Measurements from ENCODE around the gene SH3PXD2B.
A peak's percentile ranks its signal among the peaks of the same experiment; 100 is the strongest.
"Not testable (repeated sequence)": the region's sequence is repeated elsewhere in the genome, so short reads cannot be mapped to it uniquely, and the experiment has no call there.

The SH3PXD2B gene

GRCh38 chr5:172334641-172335040, 119.7 kb downstream of the SH3PXD2B start:
- DNase-seq: no peak

GRCh38 chr5:172334196-172334595, 120.1 kb downstream of the SH3PXD2B start:
- no peak for DNase-seq

- not testable (repeated sequence) for DNase-seq
These were observed 127.4 kb downstream of the SH3PXD2B start for GRCh38 chr5:172326901-172327300.

- no peak for DNase-seq
These were observed 128.9 kb downstream of the SH3PXD2B start for GRCh38 chr5:172325452-172325851.

- DNase-seq: no peak
These were observed 132.0 kb downstream of the SH3PXD2B start for GRCh38 chr5:172322028-172322965.

GRCh38 chr5:172321593-172321992, 132.7 kb downstream of the SH3PXD2B start:
- DNase-seq: no peak

- DNase-seq: no peak
These were observed 134.4 kb downstream of the SH3PXD2B start for GRCh38 chr5:172319708-172320441.

GRCh38 chr5:172315587-172316493, 138.5 kb downstream of the SH3PXD2B start:
- no peak for DNase-seq

GRCh38 chr5:172313915-172314314, 140.4 kb downstream of the SH3PXD2B start:
- no peak for DNase-seq

- DNase-seq: no peak
These were observed 142.0 kb downstream of the SH3PXD2B start for GRCh38 chr5:172312286-172312685.

GRCh38 chr5:172311605-172312004, 142.7 kb downstream of the SH3PXD2B start:
- no peak for DNase-seq

- DNase-seq: no peak
These were observed 143.3 kb downstream of the SH3PXD2B start for GRCh38 chr5:172311026-172311425.

GRCh38 chr5:172305380-172305779, 148.9 kb downstream of the SH3PXD2B start:
- no peak for DNase-seq

- no peak for DNase-seq
These were observed 150.6 kb downstream of the SH3PXD2B start for GRCh38 chr5:172303572-172304335.

GRCh38 chr5:172303162-172303561, 151.2 kb downstream of the SH3PXD2B start:
- no peak for DNase-seq

GRCh38 chr5:172302047-172302710, 152.1 kb downstream of the SH3PXD2B start:
- no peak for DNase-seq

GRCh38 chr5:172299916-172300439, 154.3 kb downstream of the SH3PXD2B start:
- no peak for DNase-seq

- DNase-seq: no peak
These were observed 159.5 kb downstream of the SH3PXD2B start for GRCh38 chr5:172294831-172295230.

GRCh38 chr5:172293745-172294342, 160.5 kb downstream of the SH3PXD2B start:
- DNase-seq: no peak

- peak; percentile 68 to 77 for DNase-seq
These were observed 161.1 kb downstream of the SH3PXD2B start for GRCh38 chr5:172293054-172293744.
